HL-60 (cell line): ENCODE results near the gene MAP6.

Experiments
- DNase-seq, 2 experiments: peaks; one replicate each; pipeline ENCODE4 v3.0.0-alpha.2; 2010 to 2020; ENCODE audit warnings: low read depth in 1 of 2, low spot score in 1 of 2
- H3K27ac ChIP-seq: fragments of 250-450 bp; sonication (Bioruptor Pico); replicated peaks from 2 replicates; pipeline ENCODE4 v1.5.1; 2020; ENCODE audit warnings: mild to moderate bottlenecking, moderate library complexity
- H3K27me3 ChIP-seq: fragments of 250-450 bp; sonication (Bioruptor Pico); 2 replicates; pipeline ENCODE4 v1.5.1; 2021; ENCODE audit warnings: mild to moderate bottlenecking, moderate library complexity; ENCODE audit not compliant: insufficient read depth, poor library complexity, severe bottlenecking
- H3K4me3 ChIP-seq: replicated peaks from 2 replicates; pipeline ENCODE4 v1.5.1; 2011; ENCODE audit warnings: mild to moderate bottlenecking, control low read depth, low read length; ENCODE audit not compliant: insufficient read depth
- CTCF ChIP-seq: IDR thresholded peaks from one replicate; pipeline ENCODE4 v1.5.1; 2011; ENCODE audit warnings: low read length, control low read depth, inconsistent platforms; ENCODE audit not compliant: insufficient read depth
- GABPA ChIP-seq: IDR thresholded peaks from 2 replicates; pipeline ENCODE4 v1.6.1; 2012; ENCODE audit warnings: low read depth
- POLR2AphosphoS5 ChIP-seq: IDR thresholded peaks from 2 replicates; pipeline ENCODE4 v1.6.1; 2012; ENCODE audit warnings: low read depth
- REST ChIP-seq: IDR thresholded peaks from 2 replicates; pipeline ENCODE4 v1.6.1; 2012; ENCODE audit warnings: low read depth; ENCODE audit not compliant: insufficient replicate concordance
- SPI1 ChIP-seq: IDR thresholded peaks from 2 replicates; pipeline ENCODE4 v1.6.1; 2012; ENCODE audit warnings: low read depth, mild to moderate bottlenecking, borderline replicate concordance

MAP6 gene

GRCh38 chr11:75663808-75664207, 5.0 kb downstream of the MAP6 start:
- no peak for TF ChIP-seq GABPA
- no peak for TF ChIP-seq POLR2AphosphoS5
- TF ChIP-seq REST: no peak
- no peak for TF ChIP-seq SPI1
- TF ChIP-seq CTCF: no peak
- no peak overlapping the region for H3K4me3 ChIP-seq
- H3K27me3 ChIP-seq: peaks cover 51% of the 10 kb centered on the region
- no peak overlapping the region for H3K27ac ChIP-seq
- DNase-seq: no peak

GRCh38 chr11:75659836-75660235, 9.0 kb downstream of the MAP6 start:
- no peak for TF ChIP-seq REST
- TF ChIP-seq GABPA: no peak
- TF ChIP-seq POLR2AphosphoS5: no peak
- TF ChIP-seq CTCF: no peak
- TF ChIP-seq SPI1: no peak
- H3K4me3 ChIP-seq: no peak overlapping the region
- no peak for DNase-seq
- peaks cover 26% of the 10 kb centered on the region for H3K27me3 ChIP-seq
- H3K27ac ChIP-seq: no peak overlapping the region

GRCh38 chr11:75656044-75656727, 12.7 kb downstream of the MAP6 start:
- H3K27ac ChIP-seq: no peak overlapping the region

More at GRCh38 chr11:75656044-75656727, 12.7 kb downstream of the MAP6 start:
- Histone ChIP-seq H3K4me3 (no peak overlapping the region), H3K27me3 (peaks cover 17% of the 10 kb centered on the region)
- DNase-seq: no peak
- TF ChIP-seq CTCF: no peak
- no peak for TF ChIP-seq GABPA
- no peak for TF ChIP-seq SPI1
- no peak for TF ChIP-seq POLR2AphosphoS5
- no peak for TF ChIP-seq REST
